Fibroblast of skin of back (primary cell): ENCODE measurements around the gene PANK4.

Experiments used
- DNase-seq: peaks from one replicate; pipeline ENCODE4 v3.0.0-alpha.2; 2013

The PANK4 gene

DNA sequence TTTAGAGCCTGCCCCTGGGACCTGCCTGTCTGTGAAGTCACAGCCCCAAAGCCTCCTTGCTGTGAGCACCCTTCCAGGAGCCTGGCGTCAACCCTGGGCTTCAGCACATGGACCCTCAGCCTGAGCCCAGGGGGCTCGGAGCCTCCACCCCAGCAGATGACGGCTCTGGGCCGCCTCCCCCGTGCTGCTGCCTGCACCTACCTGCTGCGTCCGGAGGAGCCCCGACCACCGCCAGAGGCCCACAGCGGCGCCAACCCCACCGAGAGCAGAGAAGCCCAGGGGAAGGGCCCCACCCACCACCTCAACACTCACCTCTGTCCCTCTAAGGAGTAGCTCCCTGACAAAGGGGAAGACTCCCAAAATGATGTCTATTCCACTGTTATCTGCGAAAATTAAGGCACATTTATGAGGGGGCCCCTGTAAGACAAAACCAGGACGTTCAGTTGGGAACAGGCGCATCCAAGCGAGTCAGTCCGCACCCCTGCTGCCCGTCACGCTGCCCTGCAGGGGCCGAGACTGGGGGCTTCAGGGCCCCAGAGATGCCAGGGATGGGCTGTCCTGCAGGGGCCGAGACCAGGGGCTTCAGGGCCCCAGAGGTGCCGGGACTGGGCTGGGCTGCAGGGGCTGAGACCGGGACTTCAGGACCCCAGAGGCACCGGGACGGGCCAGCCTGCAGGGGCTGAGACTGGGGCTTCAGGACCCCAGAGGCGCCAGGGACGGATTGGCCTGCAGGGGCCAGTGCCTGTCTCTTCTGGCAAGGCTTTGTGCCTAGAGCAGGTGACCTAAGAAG lies 15.8 kb downstream of the PANK4 start:
- no peak for DNase-seq

DNA sequence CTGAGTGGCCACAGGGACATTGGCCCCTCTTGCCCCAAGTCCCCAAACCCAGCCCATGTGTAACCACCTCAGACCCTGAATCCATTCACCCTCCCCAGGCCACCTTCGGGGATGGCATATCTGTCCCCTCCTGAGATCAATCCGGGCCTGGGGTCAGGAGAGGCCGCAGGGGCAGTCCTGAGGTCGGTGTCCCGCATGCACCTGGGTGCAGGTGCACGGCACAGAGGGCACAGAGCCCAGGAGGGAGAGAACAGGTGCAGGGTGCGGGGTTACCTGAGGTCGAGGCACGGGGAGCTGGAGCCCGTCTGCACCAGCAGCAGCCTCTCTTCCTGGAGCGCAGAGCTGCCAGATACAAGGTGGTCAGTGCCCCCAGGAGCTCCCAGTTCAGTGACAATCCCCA lies 16.8 kb downstream of the PANK4 start:
- DNase-seq: no peak

DNA sequence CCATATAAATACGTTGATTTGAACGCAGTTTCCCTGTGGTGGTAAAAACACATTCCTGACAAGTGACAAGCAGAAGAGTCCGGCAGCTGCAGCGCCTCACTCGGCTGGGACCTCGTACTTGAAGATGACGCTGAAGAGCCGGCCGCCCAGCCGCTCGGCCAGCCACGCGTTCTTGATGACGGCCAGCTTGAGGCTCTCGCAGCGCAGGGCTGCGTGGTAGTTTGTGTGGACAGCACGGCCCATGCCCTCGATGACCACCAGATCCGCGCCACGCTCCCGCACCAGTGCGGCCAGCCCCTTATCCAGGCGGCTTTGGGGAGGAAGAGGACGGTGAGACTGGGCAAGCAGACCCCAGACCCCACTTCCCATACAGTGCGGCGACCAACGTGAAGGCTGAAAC lies 17.6 kb downstream of the PANK4 start:
- DNase-seq: no peak

DNA sequence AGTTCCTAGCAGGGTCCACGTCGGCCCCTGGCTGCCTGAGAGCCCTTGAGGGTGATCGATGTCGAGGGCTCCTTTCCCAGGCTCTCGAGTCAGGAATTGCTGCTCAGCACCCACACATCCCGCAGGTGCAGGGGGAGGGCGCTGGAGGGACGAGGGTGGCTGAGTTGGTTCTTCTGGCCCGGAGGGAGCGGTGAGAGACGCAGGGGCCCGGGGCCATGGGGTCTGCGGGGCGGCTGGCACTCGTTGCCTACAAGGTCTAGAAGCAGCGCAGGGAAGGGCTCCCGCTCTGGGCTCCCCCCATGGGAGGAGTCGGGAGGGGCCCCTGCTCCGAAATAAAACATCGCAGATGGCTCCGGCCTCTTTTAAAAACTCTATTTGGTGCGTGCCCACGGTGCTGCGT lies 18.2 kb downstream of the PANK4 start:
- no peak for DNase-seq

- DNase-seq: no peak
Observed at GRCh38 chr1:2507744-2508155, 18.6 kb downstream of the PANK4 start.

DNA sequence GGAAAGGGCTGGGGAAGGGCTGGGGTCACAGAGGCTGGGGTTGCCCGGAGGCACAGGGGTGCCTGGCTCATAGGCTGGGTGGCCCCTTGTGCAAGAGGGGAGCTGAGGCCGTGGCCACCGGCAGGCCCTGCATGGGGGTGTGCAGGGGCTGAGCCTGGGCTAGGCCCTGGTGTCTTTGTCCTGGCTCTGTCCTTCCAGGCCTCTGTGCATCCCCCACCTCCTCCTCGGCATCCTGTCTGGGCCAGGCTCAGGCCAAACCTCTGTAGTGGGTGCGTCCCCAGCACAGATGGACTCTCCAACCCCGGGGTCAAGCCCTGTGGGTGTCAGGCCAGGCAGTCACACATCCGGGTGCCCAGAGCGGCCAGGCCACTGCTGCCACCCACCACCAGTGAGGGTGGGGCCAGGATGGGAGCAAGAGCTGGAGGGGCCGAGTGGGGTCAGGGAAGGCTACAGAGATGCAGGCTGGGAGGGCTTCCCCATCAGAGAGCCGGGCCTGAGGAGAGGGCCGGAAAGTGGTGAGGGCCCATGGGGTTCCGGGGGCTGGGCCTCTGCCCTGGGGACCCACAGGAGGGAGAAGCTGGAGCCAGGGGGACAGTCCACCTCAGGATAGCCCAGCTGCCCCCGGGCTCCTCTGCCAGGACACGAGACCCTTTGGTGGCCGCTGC lies 19.4 kb downstream of the PANK4 start:
- DNase-seq: no peak

- DNase-seq: no peak
Observed at GRCh38 chr1:2506007-2506860, 20.2 kb downstream of the PANK4 start.

- DNase-seq: no peak
Observed at GRCh38 chr1:2505461-2505994, 20.9 kb downstream of the PANK4 start.

- DNase-seq: no peak
Observed at GRCh38 chr1:2504949-2505272, 21.5 kb downstream of the PANK4 start.

- DNase-seq: no peak
Observed at GRCh38 chr1:2504225-2504948, 22.0 kb downstream of the PANK4 start.

DNA sequence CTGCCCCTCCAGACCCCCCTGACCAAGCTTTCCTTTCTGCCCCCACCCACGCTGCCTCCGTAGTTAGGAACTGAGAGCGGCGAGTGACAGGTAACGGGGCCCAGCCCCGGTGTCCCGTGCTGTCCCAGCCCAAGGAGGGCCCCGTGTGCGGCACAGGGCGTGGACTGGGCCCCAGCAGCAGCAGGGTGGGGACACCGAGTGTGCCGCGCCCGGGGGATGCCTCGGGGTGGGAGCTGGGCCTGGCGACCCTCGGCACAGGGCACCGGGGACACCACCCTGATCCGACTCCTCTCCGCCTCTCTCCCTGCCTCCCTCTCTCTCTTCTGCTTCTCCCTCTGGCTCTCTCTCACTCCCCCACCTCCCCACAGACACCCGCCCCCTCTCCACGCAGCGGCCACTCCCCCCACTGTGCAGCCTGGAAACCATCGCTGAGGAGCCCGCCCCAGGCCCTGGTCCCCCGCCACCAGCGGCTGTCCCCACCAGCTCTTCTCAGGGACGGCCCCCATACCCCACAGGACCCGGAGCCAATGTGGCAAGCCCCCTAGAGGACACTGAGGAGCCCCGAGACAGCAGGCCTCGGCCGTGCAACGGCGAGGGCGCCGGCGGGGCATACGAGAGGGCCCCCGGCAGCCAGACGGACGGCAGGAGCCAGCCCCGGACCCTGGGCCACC lies 22.7 kb downstream of the PANK4 start:
- no peak for DNase-seq

GRCh38 chr1:2502661-2503553 lies 23.5 kb downstream of the PANK4 start:
- no peak for DNase-seq

DNA sequence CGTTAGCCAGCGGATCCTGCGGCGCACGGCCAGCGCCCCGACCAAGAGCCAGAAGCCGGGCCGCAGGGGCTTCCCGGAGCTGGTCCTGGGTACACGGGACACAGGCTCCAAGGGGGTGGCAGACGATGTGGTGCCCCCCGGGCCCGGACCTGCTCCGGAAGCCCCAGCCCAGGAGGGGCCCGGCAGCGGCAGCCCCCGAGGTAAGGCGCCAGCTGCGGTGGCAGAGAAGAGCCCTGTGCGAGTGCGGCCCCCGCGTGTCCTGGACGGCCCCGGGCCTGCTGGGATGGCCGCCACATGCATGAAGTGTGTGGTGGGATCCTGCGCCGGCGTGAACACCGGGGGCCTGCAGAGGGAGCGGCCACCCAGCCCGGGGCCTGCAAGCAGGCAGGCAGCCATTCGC lies 24.2 kb downstream of the PANK4 start:
- no peak for DNase-seq

DNA sequence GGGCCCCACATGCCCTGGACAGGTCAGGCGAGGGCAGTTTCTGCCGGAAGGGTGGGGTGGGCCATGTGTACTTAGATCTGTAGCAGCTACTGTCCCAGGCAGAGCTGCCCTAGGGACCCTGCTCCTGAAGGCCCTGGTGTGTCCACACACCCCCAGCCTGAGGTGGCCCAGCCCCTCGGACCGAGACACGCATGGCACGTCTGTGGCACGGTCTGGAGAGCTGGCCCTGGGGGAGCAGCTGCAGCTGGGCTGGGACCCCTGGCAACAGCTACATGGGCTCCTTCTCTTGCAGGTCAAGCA lies 24.6 kb downstream of the PANK4 start:
- DNase-seq: no peak

GRCh38 chr1:2501041-2501819 lies 25.2 kb downstream of the PANK4 start:
- DNase-seq: no peak

- no peak for DNase-seq
Observed at GRCh38 chr1:2499986-2500596, 26.3 kb downstream of the PANK4 start.

DNA sequence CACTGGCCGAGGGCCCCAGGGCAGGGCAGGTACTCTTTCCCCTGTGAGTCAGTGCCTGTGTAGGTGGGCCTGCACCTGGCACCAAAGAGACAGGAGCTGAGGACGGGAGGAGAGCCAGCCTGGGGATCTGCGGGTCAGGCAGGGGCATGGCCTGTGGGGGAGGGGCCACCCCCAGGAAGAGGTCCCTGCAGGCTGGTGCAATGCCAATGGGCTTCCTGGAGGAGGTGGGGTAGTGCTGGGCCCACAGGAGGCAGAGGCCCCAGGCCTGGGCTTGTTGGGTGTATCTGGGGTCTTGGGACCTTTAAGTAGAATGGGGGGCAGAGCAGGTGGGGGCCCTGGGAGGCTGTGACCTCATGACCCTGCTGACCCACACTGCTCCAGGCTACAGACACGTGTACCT lies 27.1 kb downstream of the PANK4 start:
- no peak for DNase-seq

GRCh38 chr1:2498648-2499047 lies 27.7 kb downstream of the PANK4 start:
- no peak for DNase-seq

DNA sequence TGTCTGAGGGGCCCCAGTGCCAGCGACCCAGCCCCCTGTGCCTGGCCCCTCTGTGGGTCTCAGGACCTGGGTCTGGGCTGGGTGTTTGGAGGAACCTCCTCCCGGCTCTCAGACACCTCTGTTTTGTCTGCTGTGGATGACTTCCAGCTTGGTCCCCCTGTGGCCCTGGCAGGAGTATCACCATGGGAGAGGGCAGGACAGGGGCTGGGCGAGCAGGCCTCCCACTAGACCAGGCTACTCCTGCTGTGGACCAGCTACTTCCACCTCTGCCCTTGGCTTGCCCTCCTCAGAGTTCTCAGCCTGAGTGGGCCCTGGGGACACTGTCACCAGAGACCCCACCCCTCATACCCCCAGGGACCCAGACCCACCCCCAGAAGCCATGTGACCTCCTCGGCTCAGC lies 28.5 kb downstream of the PANK4 start:
- DNase-seq: no peak

- DNase-seq: no peak
Observed at GRCh38 chr1:2496746-2497145, 29.6 kb downstream of the PANK4 start.
